Dedifferentiated amniotic fluid mesenchymal stem cell (primary cell): Measurements from ENCODE around the gene TRIM24.

Experiments used
- DNase-seq: peaks from one replicate; pipeline ENCODE4 v3.0.0-alpha.2; 2016; ENCODE audit errors: extremely low spot score

Gene TRIM24

DNA sequence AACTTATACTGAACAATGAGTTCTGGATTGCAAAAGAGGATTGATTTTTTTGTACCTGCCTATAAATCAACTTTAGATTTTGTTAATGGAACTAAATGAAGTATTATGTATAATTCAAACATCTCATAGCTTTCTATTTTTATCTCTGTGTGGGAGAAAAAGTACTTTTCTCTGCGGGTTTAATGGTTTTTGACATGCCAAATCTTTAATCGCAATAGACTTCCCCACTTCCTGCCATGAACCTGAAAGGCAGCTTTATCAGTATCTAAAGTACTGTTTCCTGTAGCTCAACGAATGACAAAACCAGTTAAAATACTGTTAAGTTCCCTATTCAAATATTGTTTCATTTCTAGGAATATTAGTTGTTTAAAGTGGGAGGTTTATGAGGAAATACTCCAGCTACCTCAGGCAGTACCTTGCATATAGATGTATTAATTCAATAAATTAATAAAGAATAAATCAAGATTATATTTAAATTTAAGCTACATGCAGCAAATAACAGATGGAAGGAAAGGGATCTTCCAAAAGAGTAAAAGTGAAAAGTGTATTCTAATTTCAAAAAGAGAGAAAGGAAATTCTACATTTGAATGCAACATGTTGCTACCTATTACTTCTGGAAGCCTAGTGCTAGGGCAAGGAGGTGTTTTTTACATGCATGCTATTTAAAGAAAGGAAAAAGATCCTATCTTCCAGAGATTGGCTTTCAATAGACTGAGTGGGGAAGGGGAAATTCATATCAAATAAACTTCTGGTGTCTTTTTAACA, 165.2 kb downstream of the TRIM24 start:
- no peak for DNase-seq

DNA sequence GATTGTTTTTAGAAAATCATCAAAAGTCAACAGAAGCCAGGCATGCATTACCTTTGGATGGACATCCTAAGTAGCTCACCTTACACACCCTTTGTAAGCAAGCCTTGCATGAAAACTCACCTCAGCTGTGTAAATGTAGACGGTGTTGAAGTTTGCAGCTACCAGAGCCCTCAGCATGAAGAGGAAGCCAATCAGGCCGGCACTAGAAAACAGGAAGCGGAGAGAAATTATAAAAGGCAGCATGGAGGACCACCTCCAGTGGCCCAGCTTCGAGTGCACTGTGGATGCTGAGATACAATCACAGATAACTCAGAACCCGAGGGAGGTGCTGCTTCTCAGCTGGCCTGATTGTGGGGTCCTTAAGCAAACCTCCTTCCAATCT, 165.8 kb downstream of the TRIM24 start:
- DNase-seq, result no peak

DNA sequence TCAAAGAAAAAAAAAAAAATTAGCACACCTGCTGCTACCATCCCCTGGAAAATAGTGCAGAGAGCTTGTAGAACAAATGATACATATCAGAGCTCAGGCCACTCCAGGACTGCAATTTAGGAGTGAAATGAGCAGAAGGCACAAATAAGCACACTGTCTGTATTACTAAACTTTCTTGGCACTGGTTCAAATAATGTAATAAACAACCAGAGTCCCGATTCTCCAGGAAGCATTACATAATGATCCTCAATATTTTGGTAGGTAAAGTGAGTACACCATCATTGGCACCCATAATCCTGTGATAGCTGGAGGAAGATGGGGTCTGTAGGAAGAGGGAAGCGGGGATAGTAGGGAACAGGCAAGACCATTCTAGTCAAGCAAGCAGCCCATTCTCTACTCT, 166.8 kb downstream of the TRIM24 start:
- DNase-seq, result no peak

DNA sequence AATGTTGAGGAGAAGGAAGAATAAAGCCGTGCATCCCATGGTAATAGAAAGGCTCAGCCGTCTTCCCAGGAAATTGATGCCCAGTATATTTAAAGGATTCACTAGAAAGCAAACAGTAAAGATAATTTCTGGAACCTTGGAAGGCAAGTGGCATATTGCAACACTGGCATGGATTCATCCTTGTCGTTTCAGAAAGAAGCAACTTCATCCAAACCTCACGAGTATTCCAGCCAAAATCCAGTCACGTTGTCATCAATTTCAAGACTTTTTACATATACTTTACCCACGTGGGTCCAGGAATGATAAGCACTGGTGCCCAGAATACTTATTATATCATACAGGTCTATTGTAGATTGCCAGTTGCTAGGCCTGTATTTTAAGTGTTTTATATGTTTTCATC, 167.3 kb downstream of the TRIM24 start:
- no peak for DNase-seq

DNA sequence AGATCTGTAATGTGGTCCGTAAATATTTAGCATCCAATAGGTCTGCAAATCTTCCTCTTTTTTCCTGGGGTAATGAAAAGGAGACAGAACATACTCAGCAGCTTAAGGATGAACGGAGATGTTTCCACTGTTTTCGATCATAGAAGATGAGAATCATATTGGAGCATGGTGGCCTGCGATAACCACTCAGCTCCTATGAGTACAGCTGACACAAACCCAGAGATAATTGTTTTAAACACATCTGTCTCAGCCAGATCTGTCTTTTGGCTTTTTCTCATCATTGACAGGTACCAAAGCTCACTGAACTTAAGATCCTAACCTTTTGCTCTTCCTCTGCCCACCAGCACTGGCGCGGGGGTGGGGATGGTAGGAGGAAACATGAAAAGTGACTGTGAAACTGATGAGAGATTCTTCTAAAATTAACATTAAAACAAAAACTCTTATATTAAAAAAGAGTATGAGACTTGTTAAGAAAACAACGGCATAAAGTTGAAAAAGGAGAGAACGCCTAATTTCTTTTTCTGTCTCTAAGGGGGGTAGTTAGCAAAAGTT, 170.1 kb downstream of the TRIM24 start:
- DNase-seq, result no peak

DNA sequence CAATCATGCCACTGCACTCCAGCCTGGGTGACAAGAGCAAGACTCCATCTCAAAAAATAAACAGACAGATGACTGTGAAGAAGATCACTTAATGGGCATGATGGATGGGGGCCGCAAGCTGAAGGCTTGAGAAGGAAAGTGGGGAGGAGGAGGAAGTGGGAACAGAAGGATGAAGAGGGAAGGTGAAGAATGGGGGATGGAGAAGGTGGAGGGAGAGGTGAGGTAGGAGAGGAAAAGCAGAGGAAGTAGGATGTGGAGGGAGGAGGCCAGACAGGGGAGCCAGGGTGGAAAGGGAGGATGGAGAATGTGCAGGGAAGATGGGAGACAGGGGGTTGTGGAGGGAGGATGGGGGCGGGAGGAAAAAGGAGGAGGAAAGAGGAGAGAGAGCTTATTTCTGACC, 172.3 kb downstream of the TRIM24 start:
- no peak for DNase-seq

DNA sequence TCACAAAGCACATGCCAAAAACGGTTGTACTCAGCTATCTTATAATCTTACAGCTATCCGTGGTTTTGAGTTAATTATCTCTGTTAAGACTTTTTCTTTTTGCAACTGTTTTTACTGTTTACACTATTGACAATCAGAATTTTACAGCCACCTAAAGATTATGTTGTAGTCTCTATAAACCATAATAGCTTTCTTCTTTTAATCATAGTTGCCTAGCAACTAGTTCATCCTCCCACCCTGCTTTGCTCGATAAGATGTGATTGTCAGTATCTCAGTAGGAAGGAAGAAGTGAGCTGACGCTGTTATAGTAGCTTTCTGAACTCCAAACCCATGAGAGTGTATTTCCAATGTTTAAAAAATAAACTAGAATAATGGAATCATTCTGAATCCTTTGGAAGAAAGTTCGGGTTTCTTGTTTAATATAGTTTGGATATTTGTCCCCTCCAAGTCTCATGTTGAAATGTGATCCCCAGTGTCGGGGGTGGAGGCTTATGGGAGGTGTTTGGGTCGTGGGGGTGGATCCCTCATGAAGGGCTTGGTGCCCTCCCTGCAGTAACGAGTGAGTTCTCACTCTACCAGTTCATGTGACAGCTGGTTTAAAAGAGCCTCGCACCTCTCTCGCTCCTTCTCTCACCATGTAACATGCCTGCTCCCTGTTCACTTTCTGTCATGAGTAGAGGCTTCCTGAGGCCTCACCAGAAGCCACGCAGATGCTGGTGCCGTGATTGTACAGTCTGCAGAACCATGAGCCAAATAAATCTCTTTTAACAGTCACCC, 173.0 kb downstream of the TRIM24 start:
- no peak for DNase-seq
